IMR-90 (cell line): Measurements from ENCODE around the gene PRKN.

ENCODE experiments used
- MXI1 ChIP-seq: IDR thresholded peaks from 2 replicates; pipeline ENCODE4 v1.6.1; 2012; ENCODE audit warnings: low read depth, mild to moderate bottlenecking, low read length, moderate library complexity, borderline replicate concordance
- NFE2L2 ChIP-seq: fragments of 150-350 bp; IDR thresholded peaks from 2 replicates; pipeline ENCODE4 v1.6.1; 2016; ENCODE audit warnings: low read depth, mild to moderate bottlenecking, low read length
- POLR2A ChIP-seq: IDR thresholded peaks from 2 replicates; pipeline ENCODE4 v1.6.1; 2012; ENCODE audit warnings: mild to moderate bottlenecking, low read depth, low read length
- RAD21 ChIP-seq: IDR thresholded peaks from 2 replicates; pipeline ENCODE4 v1.6.1; 2012; ENCODE audit warnings: low read length, improper control_type of control experiment
- SMC3 ChIP-seq: fragments of 150-350 bp; IDR thresholded peaks from 2 replicates; pipeline ENCODE4 v1.6.1; 2016; ENCODE audit warnings: low read depth, mild to moderate bottlenecking, antibody characterized with exemption, low read length, moderate library complexity
- TF ChIP-seq, protein P1 (sequence below): conservative IDR thresholded peaks from 2 replicates; pipeline ENCODE4 v1.5.1; 2012; ENCODE audit warnings: mild to moderate bottlenecking, low read depth, low read length, improper control_type of control experiment

DNA sequence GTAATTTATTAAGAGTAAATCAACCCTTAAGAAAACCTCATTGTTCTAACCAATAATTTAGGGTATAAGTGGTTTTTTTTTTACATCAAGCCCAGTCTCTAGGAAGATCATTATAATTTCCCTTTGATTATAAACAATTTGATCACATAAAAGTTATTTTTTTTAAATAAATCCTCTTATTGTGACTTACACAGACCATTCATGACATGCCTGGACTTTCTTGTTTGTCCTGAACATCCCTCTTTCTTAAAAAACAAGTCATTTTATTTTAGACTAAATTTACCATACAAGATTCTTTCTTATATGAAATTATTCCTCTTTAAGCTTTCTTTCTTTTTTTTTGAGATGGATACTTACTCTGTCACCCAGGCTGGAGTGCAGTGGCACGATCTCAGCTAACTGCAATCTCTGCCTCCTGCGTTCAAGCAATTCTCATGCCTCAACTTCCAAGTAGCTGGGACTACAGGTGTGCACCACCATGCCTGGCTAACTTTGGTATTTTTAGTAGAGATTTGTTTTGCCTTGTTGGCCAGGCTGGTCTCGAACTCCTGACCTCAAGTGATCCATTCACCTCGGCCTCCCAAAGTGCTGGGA is 1400.1 kb downstream of the PRKN start:
- TF ChIP-seq, protein P1, sequence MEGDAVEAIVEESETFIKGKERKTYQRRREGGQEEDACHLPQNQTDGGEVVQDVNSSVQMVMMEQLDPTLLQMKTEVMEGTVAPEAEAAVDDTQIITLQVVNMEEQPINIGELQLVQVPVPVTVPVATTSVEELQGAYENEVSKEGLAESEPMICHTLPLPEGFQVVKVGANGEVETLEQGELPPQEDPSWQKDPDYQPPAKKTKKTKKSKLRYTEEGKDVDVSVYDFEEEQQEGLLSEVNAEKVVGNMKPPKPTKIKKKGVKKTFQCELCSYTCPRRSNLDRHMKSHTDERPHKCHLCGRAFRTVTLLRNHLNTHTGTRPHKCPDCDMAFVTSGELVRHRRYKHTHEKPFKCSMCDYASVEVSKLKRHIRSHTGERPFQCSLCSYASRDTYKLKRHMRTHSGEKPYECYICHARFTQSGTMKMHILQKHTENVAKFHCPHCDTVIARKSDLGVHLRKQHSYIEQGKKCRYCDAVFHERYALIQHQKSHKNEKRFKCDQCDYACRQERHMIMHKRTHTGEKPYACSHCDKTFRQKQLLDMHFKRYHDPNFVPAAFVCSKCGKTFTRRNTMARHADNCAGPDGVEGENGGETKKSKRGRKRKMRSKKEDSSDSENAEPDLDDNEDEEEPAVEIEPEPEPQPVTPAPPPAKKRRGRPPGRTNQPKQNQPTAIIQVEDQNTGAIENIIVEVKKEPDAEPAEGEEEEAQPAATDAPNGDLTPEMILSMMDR, result no peak
- TF ChIP-seq RAD21 (no peak), POLR2A (no peak), SMC3 (no peak), NFE2L2 (no peak), MXI1 (no peak)
